Naive B cell (primary cell): ENCODE results near the gene TRAK1. TPM values are rescaled to one million over a fixed set of nuclear protein-coding genes. Genes with fewer than 3 reads are reported as not detected.

Experiments used
- ATAC-seq, 2 donors: fragments of 150-1000 bp; cut with Tn5 transposase; 2 replicates each; pipeline ENCODE4 v1.10.0; 2021; ENCODE audit warnings: low read depth in 2 of 2, mild to moderate bottlenecking in 2 of 2, moderate library complexity in 2 of 2
- DNase-seq: peaks from one replicate; pipeline ENCODE4 v3.0.0; 2022
- H3K27ac Mint-ChIP-seq, 6 donors: one replicate each; pipeline ENCODE4 v1.8.0; 2020 to 2022; ENCODE audit warnings: mild to moderate bottlenecking in 6 of 6, mixed read lengths in 6 of 6, moderate library complexity in 5 of 6, inconsistent platforms in 2 of 6
- H3K27me3 Mint-ChIP-seq, 3 donors: one replicate each; pipeline ENCODE4 v1.8.0; 2021 to 2022; ENCODE audit warnings: mixed read lengths in 3 of 3, mild to moderate bottlenecking in 1 of 3
- H3K36me3 Mint-ChIP-seq, 2 donors: one replicate each; pipeline ENCODE4 v1.8.0; 2020 to 2022; ENCODE audit warnings: mixed read lengths in 2 of 2, inconsistent platforms in 1 of 2, mild to moderate bottlenecking in 1 of 2
- H3K4me1 Mint-ChIP-seq, 3 donors: one replicate each; pipeline ENCODE4 v1.8.0; 2020 to 2022; ENCODE audit warnings: mixed read lengths in 3 of 3, inconsistent platforms in 1 of 3, mild to moderate bottlenecking in 1 of 3, moderate library complexity in 1 of 3
- H3K4me3 Mint-ChIP-seq, 8 donors: one replicate each; pipeline ENCODE4 v1.8.0; 2020 to 2022; ENCODE audit warnings: mild to moderate bottlenecking in 8 of 8, mixed read lengths in 8 of 8, moderate library complexity in 8 of 8, inconsistent platforms in 2 of 8
- H3K9me3 Mint-ChIP-seq, 7 donors: one replicate each; pipeline ENCODE4 v1.8.0; 2020 to 2022; ENCODE audit warnings: mixed read lengths in 7 of 7, mild to moderate bottlenecking in 5 of 7, inconsistent platforms in 2 of 7, moderate library complexity in 1 of 7
- polyA plus RNA-seq, 6 donors: library from polyadenylated mRNA; unstranded; fragments of 300-500 nt; fragmentation: Illumina TruSeq; gene quantifications; one replicate each; pipeline ENCODE4 v1.2.3, GENCODE V29; 2021; ENCODE audit warnings: low read depth in 6 of 6

Gene TRAK1
- polyA plus RNA-seq, 6 donors from 2014 or later: 20.5 to 54.1 (median 28.4) TPM

GRCh38 chr3:42159706-42160472 is 68.7 kb downstream of the TRAK1 start:
- no peaks in the 10 kb centered on the region for H3K27me3 Mint-ChIP-seq
- peaks cover 49 to 82% (median 76%) of the 10 kb centered on the region in 3 donors for H3K4me1 Mint-ChIP-seq
- H3K4me3 Mint-ChIP-seq: peak overlapping the region in 6 of 8 donors; percentile 2 to 87 (median 52)
- no peaks in the 10 kb centered on the region for H3K9me3 Mint-ChIP-seq
- peaks cover 0 to 4% of the 10 kb centered on the region in 2 donors for H3K36me3 Mint-ChIP-seq
- ATAC-seq (peak; percentile 88 to 92), DNase-seq (peak; percentile 12)
- H3K27ac Mint-ChIP-seq: peak overlapping the region in 4 of 6 donors; percentile 17 to 80 (median 37)

- peaks cover 52 to 82% (median 76%) of the 10 kb centered on the region in 3 donors for H3K4me1 Mint-ChIP-seq
- peak overlapping the region in 1 of 8 donors; percentile 6 for H3K4me3 Mint-ChIP-seq
- no peaks in the 10 kb centered on the region for H3K9me3 Mint-ChIP-seq
- H3K27ac Mint-ChIP-seq: peak overlapping the region in 4 of 6 donors; percentile 9 to 51 (median 36)
- no peak for ATAC-seq
- no peak for DNase-seq
- H3K36me3 Mint-ChIP-seq: peaks cover 0 to 2% of the 10 kb centered on the region in 2 donors
- H3K27me3 Mint-ChIP-seq: no peaks in the 10 kb centered on the region
Observed at GRCh38 chr3:42161050-42161935, 70.1 kb downstream of the TRAK1 start.

- H3K36me3 Mint-ChIP-seq: no peaks in the 10 kb centered on the region
- H3K4me3 Mint-ChIP-seq: peak overlapping the region in 1 of 8 donors; percentile 26
- no peak for ATAC-seq
- no peaks in the 10 kb centered on the region for H3K9me3 Mint-ChIP-seq
- peak overlapping the region in 5 of 6 donors; percentile 2 to 90 (median 18) for H3K27ac Mint-ChIP-seq
- H3K27me3 Mint-ChIP-seq: no peaks in the 10 kb centered on the region
- peaks cover 54 to 85% (median 82%) of the 10 kb centered on the region in 3 donors for H3K4me1 Mint-ChIP-seq
- no peak for DNase-seq
Observed at GRCh38 chr3:42162462-42162861, 71.3 kb downstream of the TRAK1 start.

DNA sequence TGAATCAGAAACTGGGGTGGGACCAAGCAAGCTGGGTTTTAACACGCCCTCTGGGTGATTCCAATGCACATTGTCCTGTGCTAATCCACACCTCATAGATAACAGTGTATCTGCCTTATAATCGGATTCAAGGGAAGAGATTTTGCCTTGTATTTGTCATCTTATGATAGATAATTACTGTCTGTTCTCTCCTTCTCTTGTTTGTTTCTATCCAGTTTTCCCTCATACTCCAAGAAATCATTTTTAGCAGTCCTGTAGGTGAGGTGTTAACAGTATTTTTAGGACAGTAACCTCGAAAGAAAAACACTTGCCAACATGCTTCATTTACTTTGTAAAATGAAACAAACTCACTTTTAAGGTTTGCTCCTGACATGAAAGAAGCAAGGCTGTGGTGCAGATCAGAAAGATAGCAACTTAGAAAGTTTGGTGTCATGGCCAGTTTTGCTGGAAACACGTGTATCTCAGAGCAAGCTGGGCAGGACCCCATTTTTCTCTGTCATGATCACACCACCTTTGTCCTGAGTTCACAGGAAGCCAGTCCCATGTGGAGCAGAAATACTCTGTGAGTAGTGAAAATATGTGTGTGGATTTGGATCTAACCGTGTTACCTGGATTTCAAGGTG is 72.6 kb downstream of the TRAK1 start:
- ATAC-seq: no peak
- no peak for DNase-seq
- no peaks in the 10 kb centered on the region for H3K27me3 Mint-ChIP-seq
- peak overlapping the region in 5 of 8 donors; percentile 4 to 68 (median 32) for H3K4me3 Mint-ChIP-seq
- H3K27ac Mint-ChIP-seq: peak overlapping the region in 5 of 6 donors; percentile 0 to 90 (median 52)
- H3K36me3 Mint-ChIP-seq: no peaks in the 10 kb centered on the region
- peaks cover 63 to 95% (median 94%) of the 10 kb centered on the region in 3 donors for H3K4me1 Mint-ChIP-seq
- no peaks in the 10 kb centered on the region for H3K9me3 Mint-ChIP-seq

GRCh38 chr3:42164656-42165055 is 73.5 kb downstream of the TRAK1 start:
- Mint-ChIP-seq H3K9me3 (no peaks in the 10 kb centered on the region), H3K27ac (peak overlapping the region in 4 of 6 donors; percentile 25 to 90 (median 61)), H3K4me3 (peak overlapping the region in 4 of 8 donors; percentile 21 to 71 (median 34)), H3K4me1 (peaks cover 61 to 96% (median 95%) of the 10 kb centered on the region in 3 donors), H3K27me3 (no peaks in the 10 kb centered on the region), H3K36me3 (no peaks in the 10 kb centered on the region)
- ATAC-seq: no peak
- DNase-seq: no peak

DNA sequence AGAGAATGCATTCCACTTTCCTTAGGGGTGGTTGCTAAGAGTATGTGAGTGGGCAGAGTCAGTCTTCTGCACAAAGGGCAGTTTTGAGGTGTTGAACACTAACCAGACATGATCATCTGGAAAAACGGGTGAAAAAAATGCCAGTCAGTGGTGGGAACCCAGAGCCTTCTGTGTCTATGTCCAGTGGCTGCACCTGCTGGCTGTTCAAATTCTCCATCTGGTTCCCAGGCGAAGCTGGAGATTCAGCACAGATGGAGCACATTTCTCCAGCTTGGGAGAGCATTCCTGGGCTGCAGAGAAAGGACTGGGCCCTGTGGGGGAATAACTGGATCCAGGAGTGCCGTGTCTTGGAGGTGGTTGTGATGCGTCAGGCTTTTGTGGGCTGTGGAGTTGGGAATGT is 74.1 kb downstream of the TRAK1 start:
- no peak for ATAC-seq
- no peak overlapping the region for H3K4me3 Mint-ChIP-seq
- no peaks in the 10 kb centered on the region for H3K27me3 Mint-ChIP-seq
- DNase-seq: no peak
- peak overlapping the region in 3 of 6 donors; percentile 40 to 72 (median 60) for H3K27ac Mint-ChIP-seq
- H3K4me1 Mint-ChIP-seq: peaks cover 63 to 96% (median 96%) of the 10 kb centered on the region in 3 donors
- no peaks in the 10 kb centered on the region for H3K9me3 Mint-ChIP-seq
- no peaks in the 10 kb centered on the region for H3K36me3 Mint-ChIP-seq

DNA sequence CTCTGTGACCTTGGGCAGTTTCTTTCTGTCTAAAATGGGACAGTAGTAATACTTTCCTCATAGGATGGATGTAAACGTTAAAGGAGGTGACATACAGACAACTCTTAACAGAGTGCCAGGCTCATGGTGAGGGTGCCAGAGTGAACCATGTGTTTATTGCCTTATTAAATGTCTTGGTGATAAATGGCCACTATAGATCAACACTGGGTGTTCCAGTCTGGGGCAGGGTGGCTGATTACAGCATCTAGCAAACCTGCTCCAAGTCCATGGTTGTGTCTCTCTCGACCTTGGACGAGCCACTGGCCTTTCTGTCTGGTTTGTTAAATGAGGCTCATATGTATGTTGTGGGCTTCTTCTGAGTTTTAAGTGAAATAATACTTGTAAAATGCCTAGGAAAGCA is 75.1 kb downstream of the TRAK1 start:
- H3K27me3 Mint-ChIP-seq: no peaks in the 10 kb centered on the region
- peak overlapping the region in 3 of 6 donors; percentile 1 to 40 (median 13) for H3K27ac Mint-ChIP-seq
- DNase-seq (no peak), ATAC-seq (no peak)
- no peaks in the 10 kb centered on the region for H3K9me3 Mint-ChIP-seq
- H3K36me3 Mint-ChIP-seq: no peaks in the 10 kb centered on the region
- peak overlapping the region in 1 of 8 donors; percentile 5 for H3K4me3 Mint-ChIP-seq
- H3K4me1 Mint-ChIP-seq: peaks cover 62 to 97% (median 97%) of the 10 kb centered on the region in 3 donors

- Mint-ChIP-seq H3K4me3 (peak overlapping the region in 2 of 8 donors; percentile 6 to 38), H3K9me3 (no peaks in the 10 kb centered on the region), H3K4me1 (peaks cover 67 to 97% (median 97%) of the 10 kb centered on the region in 3 donors), H3K36me3 (no peaks in the 10 kb centered on the region), H3K27me3 (no peaks in the 10 kb centered on the region), H3K27ac (peak overlapping the region in 2 of 6 donors; percentile 1 to 40)
- DNase-seq (no peak), ATAC-seq (no peak)
Observed at GRCh38 chr3:42166662-42167300, 75.6 kb downstream of the TRAK1 start.

DNA sequence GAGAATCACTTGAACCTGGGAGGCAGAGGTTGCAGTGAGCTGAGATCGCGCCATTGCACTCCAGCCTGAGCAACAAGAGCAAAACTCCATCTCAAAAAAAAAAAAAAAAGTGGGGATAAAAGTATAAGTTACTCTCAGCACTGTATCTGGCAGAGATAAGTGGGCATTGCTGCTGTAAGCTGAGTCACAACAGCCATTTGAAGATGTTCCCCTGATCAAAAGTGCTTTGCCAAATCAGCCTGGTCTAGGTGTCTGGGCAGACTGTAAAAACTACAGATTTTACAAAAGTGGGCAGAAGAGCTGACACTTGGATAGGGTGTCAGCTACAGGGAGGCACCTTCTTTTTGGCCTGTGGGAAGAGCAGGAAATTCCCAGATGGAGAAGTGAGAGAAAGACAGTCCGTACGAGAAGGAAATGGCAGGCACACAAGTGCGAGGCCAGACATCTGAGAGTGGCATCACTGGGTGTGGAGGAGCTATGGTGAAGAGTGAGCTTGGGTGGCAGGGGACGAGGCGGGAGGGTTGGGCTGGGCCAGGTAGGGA is 78.5 kb downstream of the TRAK1 start:
- peak in 1 of 2 donors; percentile 24 for ATAC-seq
- no peaks in the 10 kb centered on the region for H3K36me3 Mint-ChIP-seq
- H3K4me3 Mint-ChIP-seq: peak overlapping the region in 7 of 8 donors; percentile 48 to 65 (median 64)
- H3K27me3 Mint-ChIP-seq: no peaks in the 10 kb centered on the region
- H3K4me1 Mint-ChIP-seq: peaks cover 69 to 98% (median 92%) of the 10 kb centered on the region in 3 donors
- H3K27ac Mint-ChIP-seq: peak overlapping the region; percentile 87 to 96 (median 93)
- DNase-seq: no peak
- no peaks in the 10 kb centered on the region for H3K9me3 Mint-ChIP-seq

DNA sequence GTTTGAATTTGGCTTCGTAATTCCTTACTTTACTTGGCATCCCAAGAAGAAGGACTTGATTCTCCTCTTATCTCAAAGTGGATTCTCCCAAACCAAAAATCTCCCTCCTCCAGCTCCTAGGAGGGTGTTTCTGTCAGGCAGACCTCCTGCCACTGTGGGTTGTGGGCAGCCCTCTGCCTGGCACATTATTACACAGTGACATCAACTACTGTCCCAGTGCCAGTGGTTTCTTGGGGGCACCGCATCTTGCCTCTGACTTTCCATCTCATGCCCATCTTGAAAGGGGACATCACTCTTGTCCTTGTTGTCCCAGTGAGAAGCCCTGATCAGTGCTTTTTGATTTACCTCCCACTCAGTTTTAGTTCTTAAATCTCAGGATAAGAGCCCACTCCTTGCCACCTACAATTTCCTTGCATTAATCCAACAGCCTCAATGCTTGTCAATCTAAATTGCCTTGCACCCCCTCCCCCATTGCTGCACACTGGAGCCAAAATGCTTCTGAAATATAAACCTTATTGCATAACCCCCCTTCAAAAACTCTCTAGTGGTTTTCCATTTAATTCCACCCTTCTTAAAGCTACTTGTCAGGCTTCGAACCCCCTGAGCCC is 81.0 kb downstream of the TRAK1 start:
- Mint-ChIP-seq H3K4me1 (peaks cover 65 to 94% (median 89%) of the 10 kb centered on the region in 3 donors), H3K27me3 (no peaks in the 10 kb centered on the region), H3K4me3 (peak overlapping the region in 7 of 8 donors; percentile 21 to 81 (median 49)), H3K36me3 (no peaks in the 10 kb centered on the region), H3K27ac (peak overlapping the region; percentile 76 to 97 (median 88)), H3K9me3 (no peaks in the 10 kb centered on the region)
- DNase-seq: no peak
- ATAC-seq: no peak

DNA sequence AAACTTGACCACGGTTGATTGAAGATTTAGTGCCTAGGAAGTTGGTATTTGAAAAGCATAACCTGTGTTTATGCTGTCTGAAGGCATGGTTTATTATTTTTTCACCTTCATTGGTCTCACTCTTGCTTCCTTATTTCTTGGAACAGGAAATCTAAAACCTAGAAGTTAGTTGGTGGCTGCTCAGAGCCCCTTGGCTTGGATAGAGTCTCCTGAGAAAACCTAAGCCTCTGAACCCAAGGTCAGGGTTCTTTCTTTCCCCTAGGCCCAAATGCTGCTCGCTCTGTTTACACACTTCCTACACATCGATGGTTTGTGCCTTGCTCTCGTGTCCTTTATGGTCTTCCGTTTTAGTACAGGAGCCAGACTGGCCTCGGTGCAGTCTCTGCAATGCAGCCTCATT is 82.2 kb downstream of the TRAK1 start:
- ATAC-seq (peak; percentile 69 to 70), DNase-seq (peak; percentile 13)
- H3K4me1 Mint-ChIP-seq: peaks cover 66 to 87% (median 84%) of the 10 kb centered on the region in 3 donors
- no peaks in the 10 kb centered on the region for H3K27me3 Mint-ChIP-seq
- peak overlapping the region in 5 of 6 donors; percentile 14 to 88 (median 71) for H3K27ac Mint-ChIP-seq
- no peaks in the 10 kb centered on the region for H3K9me3 Mint-ChIP-seq
- peak overlapping the region; percentile 3 to 87 (median 68) for H3K4me3 Mint-ChIP-seq
- H3K36me3 Mint-ChIP-seq: peaks cover 4 to 8% of the 10 kb centered on the region in 2 donors
